NT2/D1 (cell line): ENCODE data around the gene CEP290.
A peak's percentile ranks its signal among the peaks of the same experiment; 100 is the strongest.

Experiments used
- DNase-seq: peaks from one replicate; pipeline ENCODE4 v3.0.0-alpha.2; 2011; ENCODE audit warnings: low read depth, low spot score
- H3K27me3 ChIP-seq: 2 replicates; pipeline ENCODE4 v1.6.0; 2011; ENCODE audit warnings: mild to moderate bottlenecking; ENCODE audit not compliant: insufficient read length, insufficient read depth
- H3K36me3 ChIP-seq: 2 replicates; pipeline ENCODE4 v1.6.1; 2011; ENCODE audit warnings: mild to moderate bottlenecking, low read length, mixed read lengths; ENCODE audit not compliant: insufficient read depth, insufficient read length
- H3K4me1 ChIP-seq: 2 replicates; pipeline ENCODE4 v1.5.1; 2011; ENCODE audit not compliant: insufficient read depth, insufficient read length
- H3K4me3 ChIP-seq: 2 replicates; pipeline ENCODE4 v1.5.1; 2011; ENCODE audit warnings: low read depth; ENCODE audit not compliant: insufficient read length
- H3K9ac ChIP-seq: 2 replicates; pipeline ENCODE4 v1.6.0; 2011; ENCODE audit warnings: low read depth; ENCODE audit not compliant: insufficient read length
- H3K9me3 ChIP-seq: 2 replicates; pipeline ENCODE4 v1.5.1; 2011; ENCODE audit warnings: mild to moderate bottlenecking, low read length; ENCODE audit not compliant: insufficient read depth
- SUZ12 ChIP-seq: IDR thresholded peaks from 2 replicates; pipeline ENCODE4 v1.6.1; 2011; ENCODE audit not compliant: insufficient read length, insufficient read depth; ENCODE audit errors: extremely low read depth
- YY1 ChIP-seq: IDR thresholded peaks from 2 replicates; pipeline ENCODE4 v1.6.1; 2011; ENCODE audit not compliant: insufficient read length, insufficient read depth
- ZNF274 ChIP-seq: IDR thresholded peaks from 2 replicates; pipeline ENCODE4 v1.6.1; 2011; ENCODE audit warnings: mild to moderate bottlenecking, low read depth, low read length

Gene CEP290

DNA sequence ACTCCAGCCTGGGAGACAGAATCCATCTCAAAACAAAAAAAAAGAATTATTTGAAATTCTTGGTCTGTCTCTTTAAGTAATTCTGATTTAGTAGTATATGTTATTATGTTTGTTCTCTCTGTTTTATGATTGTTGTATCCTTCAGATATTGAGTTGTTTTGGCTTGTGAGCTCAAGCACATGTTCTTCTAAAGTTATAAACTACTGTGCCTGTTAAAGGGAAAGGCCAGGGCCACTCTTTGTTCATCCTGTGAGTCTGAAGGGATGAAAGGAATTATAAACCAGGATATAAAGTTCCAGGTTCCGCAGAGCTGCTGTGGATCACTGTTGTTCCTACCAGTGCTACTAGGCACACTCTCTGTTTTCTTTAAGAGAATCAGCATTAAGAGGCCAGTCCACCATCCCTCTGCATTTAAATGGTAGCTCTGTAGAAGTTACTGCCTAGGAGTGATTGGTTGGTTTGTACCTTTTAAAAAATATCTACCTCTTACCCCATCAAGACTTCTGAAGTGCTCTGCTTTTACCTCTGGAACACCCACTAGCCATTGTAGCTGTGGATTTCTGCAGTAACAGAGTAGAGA is 14.3 kb upstream of the CEP290 start:
- Histone ChIP-seq H3K9ac (no peak overlapping the region), H3K36me3 (peaks cover 9% of the 10 kb centered on the region), H3K9me3 (no peaks in the 10 kb centered on the region), H3K27me3 (no peaks in the 10 kb centered on the region), H3K4me3 (no peak overlapping the region), H3K4me1 (no peaks in the 10 kb centered on the region)
- TF ChIP-seq YY1 (no peak), ZNF274 (no peak), SUZ12 (no peak)
- DNase-seq: no peak

GRCh38 chr12:88153959-88154358 is 12.1 kb upstream of the CEP290 start:
- no peaks in the 10 kb centered on the region for H3K27me3 ChIP-seq
- no peak overlapping the region for H3K4me3 ChIP-seq
- no peak overlapping the region for H3K9ac ChIP-seq
- TF ChIP-seq SUZ12 (no peak), ZNF274 (no peak), YY1 (no peak)
- H3K36me3 ChIP-seq: peaks cover 2% of the 10 kb centered on the region
- DNase-seq: no peak
- H3K4me1 ChIP-seq: no peaks in the 10 kb centered on the region
- no peaks in the 10 kb centered on the region for H3K9me3 ChIP-seq

DNA sequence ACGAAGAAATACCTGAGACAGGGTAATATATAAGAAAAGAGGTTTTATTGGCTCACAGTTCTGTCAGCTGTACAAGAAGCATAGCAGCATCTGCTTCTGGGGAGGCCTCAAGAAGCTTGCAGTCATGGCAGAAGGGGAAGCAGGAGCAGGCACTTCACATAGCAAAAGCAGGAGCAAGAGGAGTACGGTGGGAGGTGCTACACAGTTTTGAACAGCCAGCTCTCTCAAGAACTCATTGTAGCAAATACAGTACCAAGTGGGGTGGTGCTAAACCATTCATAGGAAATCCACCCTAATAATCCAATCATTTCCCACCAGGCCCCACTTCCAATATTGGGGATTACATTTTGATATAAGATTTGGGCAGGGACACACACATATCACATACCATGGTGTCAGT is 8.2 kb upstream of the CEP290 start:
- Histone ChIP-seq H3K4me3 (no peak overlapping the region), H3K4me1 (no peaks in the 10 kb centered on the region), H3K9ac (no peak overlapping the region), H3K27me3 (no peaks in the 10 kb centered on the region), H3K36me3 (peaks cover 5% of the 10 kb centered on the region), H3K9me3 (no peaks in the 10 kb centered on the region)
- TF ChIP-seq SUZ12 (no peak), YY1 (no peak), ZNF274 (no peak)
- no peak for DNase-seq

GRCh38 chr12:88145567-88146505 is 3.9 kb upstream of the CEP290 start:
- H3K4me1 ChIP-seq: no peaks in the 10 kb centered on the region
- DNase-seq: no peak
- no peaks in the 10 kb centered on the region for H3K27me3 ChIP-seq
- H3K36me3 ChIP-seq: peaks cover 6% of the 10 kb centered on the region
- TF ChIP-seq SUZ12: no peak
- no peaks in the 10 kb centered on the region for H3K9me3 ChIP-seq
- H3K4me3 ChIP-seq: no peak overlapping the region
- H3K9ac ChIP-seq: no peak overlapping the region

DNA sequence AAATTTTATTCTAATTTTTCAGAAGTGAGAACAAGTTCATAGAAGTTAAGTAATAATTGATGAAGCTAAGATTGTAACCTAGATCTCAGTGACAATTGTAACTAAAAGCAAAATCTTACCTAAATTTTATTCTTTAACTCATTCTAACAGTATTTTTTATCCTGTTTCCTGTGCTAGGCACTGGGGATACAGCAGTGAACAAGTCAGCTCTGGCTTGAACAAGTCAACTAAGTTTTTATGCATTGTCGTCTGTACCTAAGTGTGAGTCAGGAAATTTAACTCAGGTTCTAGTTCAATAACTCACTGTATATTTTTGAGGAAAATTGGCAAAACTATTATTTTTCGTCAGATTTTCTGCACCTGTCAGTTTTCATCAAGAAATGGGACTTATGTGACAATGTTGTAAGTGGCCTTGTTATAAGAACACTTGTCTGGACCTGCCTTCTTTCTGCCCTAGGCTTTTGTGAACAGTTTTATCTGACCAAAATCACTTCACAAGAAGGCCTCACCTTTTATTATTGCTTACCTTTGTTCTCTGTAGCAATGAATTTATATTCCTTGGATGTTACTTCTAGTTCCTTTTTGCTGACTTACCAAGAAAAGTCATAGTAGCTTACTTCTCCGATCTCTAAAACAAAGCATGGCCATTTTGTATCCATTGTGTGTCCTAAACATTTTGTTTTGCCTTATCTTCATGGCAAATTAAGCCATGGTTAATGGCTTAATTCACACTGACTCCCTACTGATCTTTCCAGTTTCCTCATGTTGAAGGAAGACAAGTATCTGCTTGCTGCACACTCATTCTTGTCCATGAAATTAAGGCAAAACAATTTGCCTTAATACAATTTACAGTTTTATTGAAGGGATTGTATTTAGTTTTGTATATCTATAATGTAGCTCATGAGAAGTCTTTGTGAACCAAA is 2.9 kb upstream of the CEP290 start:
- no peak overlapping the region for H3K4me3 ChIP-seq

GRCh38 chr12:88144037-88144436 is 2.1 kb upstream of the CEP290 start:
- Histone ChIP-seq H3K4me3 (no peak overlapping the region), H3K9ac (no peak overlapping the region), H3K9me3 (no peaks in the 10 kb centered on the region), H3K27me3 (no peaks in the 10 kb centered on the region), H3K4me1 (no peaks in the 10 kb centered on the region), H3K36me3 (peaks cover 17% of the 10 kb centered on the region)
- TF ChIP-seq SUZ12 (no peak), YY1 (no peak), ZNF274 (no peak)
- DNase-seq: no peak

More for the DNA sequence above, 2.9 kb upstream of the CEP290 start:
- TF ChIP-seq ZNF274: no peak
- no peak for TF ChIP-seq SUZ12
- no peak for TF ChIP-seq YY1
- Histone ChIP-seq H3K9ac (no peak overlapping the region), H3K9me3 (no peaks in the 10 kb centered on the region), H3K27me3 (no peaks in the 10 kb centered on the region), H3K36me3 (peaks cover 15% of the 10 kb centered on the region), H3K4me1 (no peaks in the 10 kb centered on the region)
- DNase-seq: no peak

DNA sequence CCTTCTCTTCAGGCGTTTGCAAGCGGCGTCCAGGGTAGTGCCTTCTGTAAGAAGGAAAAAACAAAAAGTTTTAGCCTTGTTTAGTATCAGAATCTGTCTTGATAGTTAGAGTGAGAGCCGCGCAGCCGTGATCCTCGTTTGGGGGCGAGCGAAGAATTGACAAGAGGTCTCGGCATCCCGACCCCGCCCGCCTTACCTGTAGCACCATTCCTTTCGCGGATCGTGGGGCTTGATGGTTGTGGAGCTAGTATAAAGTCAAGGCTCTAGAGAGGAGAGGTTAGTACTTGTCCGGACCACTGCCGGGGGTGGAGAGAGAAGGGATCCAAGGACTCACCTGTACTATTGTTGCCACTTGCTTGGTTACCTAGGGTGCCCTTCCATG is 713 bp upstream of the CEP290 start:
- no peaks in the 10 kb centered on the region for H3K27me3 ChIP-seq
- peak overlapping the region; percentile 84 for H3K9ac ChIP-seq
- peak overlapping the region; percentile 93 for H3K4me3 ChIP-seq
- H3K9me3 ChIP-seq: no peaks in the 10 kb centered on the region
- H3K36me3 ChIP-seq: peaks cover 18% of the 10 kb centered on the region
- no peaks in the 10 kb centered on the region for H3K4me1 ChIP-seq
- TF ChIP-seq YY1 (no peak), ZNF274 (no peak), SUZ12 (no peak)
- no peak for DNase-seq
